IPS-NIHi11 (cell line): ENCODE results near the gene GRIA3.
"Not testable (repeated sequence)": the region's sequence is repeated elsewhere in the genome, so short reads cannot be mapped to it uniquely, and the experiment has no call there.

Experiments used
- DNase-seq: peaks from one replicate; pipeline ENCODE4 v3.0.0; 2012; ENCODE audit warnings: mixed read lengths, low spot score

GRIA3 gene

GRCh38 chrX:123464709-123465108, 280.6 kb downstream of the GRIA3 start:
- no peak for DNase-seq

- DNase-seq = no peak
Measured at GRCh38 chrX:123468481-123468880, 284.4 kb downstream of the GRIA3 start.

- no peak for DNase-seq
Measured at GRCh38 chrX:123475068-123475724, 291.1 kb downstream of the GRIA3 start.

GRCh38 chrX:123476611-123477219, 292.6 kb downstream of the GRIA3 start:
- DNase-seq = no peak

- no peak for DNase-seq
Measured at GRCh38 chrX:123477673-123478072, 293.6 kb downstream of the GRIA3 start.

- peak; percentile 8 for DNase-seq
Measured at GRCh38 chrX:123481913-123482851, 298.1 kb downstream of the GRIA3 start.

- no peak for DNase-seq
Measured at GRCh38 chrX:123486297-123486696, 302.2 kb downstream of the GRIA3 start.

GRCh38 chrX:123487236-123487635, 303.2 kb downstream of the GRIA3 start:
- DNase-seq = no peak

- DNase-seq = no peak
Measured at GRCh38 chrX:123487669-123488068, 303.6 kb downstream of the GRIA3 start.

GRCh38 chrX:123489011-123489410, 304.9 kb downstream of the GRIA3 start:
- DNase-seq = no peak

GRCh38 chrX:123493857-123494256, 309.8 kb downstream of the GRIA3 start:
- no peak for DNase-seq

- no peak for DNase-seq
Measured at GRCh38 chrX:123499787-123500186, 315.7 kb downstream of the GRIA3 start.

GRCh38 chrX:123504047-123504446, 320.0 kb downstream of the GRIA3 start:
- DNase-seq = no peak

GRCh38 chrX:123504630-123505270, 320.7 kb downstream of the GRIA3 start:
- DNase-seq = no peak

GRCh38 chrX:123513585-123514278, 329.7 kb downstream of the GRIA3 start:
- DNase-seq = no peak

GRCh38 chrX:123514279-123514640, 330.2 kb downstream of the GRIA3 start:
- DNase-seq = not testable (repeated sequence)

- DNase-seq = no peak
Measured at GRCh38 chrX:123518791-123519190, 334.7 kb downstream of the GRIA3 start.

GRCh38 chrX:123525123-123525725, 341.1 kb downstream of the GRIA3 start:
- DNase-seq = no peak

- not testable (repeated sequence) for DNase-seq
Measured at GRCh38 chrX:123530726-123531125, 346.6 kb downstream of the GRIA3 start.
